ENCODE results near the gene SLC6A3. TPM values are rescaled to one million over a fixed set of nuclear protein-coding genes. Genes with fewer than 3 reads are reported as not detected.

Gene SLC6A3
- total and polyA plus RNA-seq, 4 donors = 0.95 to 12.0 (median 1.5) TPM

- WGBS (ENCODE audit: insufficient coverage) = 76% methylated on average over 10 of the region's 10 CpGs
- Histone ChIP-seq H3K27ac (ENCODE audit: low read depth, low read length) (no peak overlapping the region), H3K27me3 (ENCODE audit: control insufficient read depth, insufficient read depth, low read length) (peaks cover 6% of the 10 kb centered on the region), H3K4me3 (ENCODE audit: low read depth, low read length) (no peak overlapping the region), H3K9me3 (ENCODE audit: control insufficient read depth, insufficient read depth, low read length) (no peaks in the 10 kb centered on the region), H3K4me1 (ENCODE audit: control insufficient read depth, insufficient read depth, low read length) (peaks cover 14% of the 10 kb centered on the region), H3K36me3 (ENCODE audit: control insufficient read depth, insufficient read depth, low read length) (no peaks in the 10 kb centered on the region)
- DNase-seq (ENCODE audit: low read depth in 4 of 6, low spot score in 6 of 6) = no peak
These were observed 86.6 kb downstream of the SLC6A3 start for GRCh38 chr5:1358726-1359025.

GRCh38 chr5:1357946-1358725, 87.1 kb downstream of the SLC6A3 start:
- Histone ChIP-seq H3K4me3 (ENCODE audit: low read depth, low read length) (no peak overlapping the region), H3K4me1 (ENCODE audit: control insufficient read depth, insufficient read depth, low read length) (peaks cover 14% of the 10 kb centered on the region), H3K27ac (ENCODE audit: low read depth, low read length) (no peak overlapping the region), H3K27me3 (ENCODE audit: control insufficient read depth, insufficient read depth, low read length) (peaks cover 3% of the 10 kb centered on the region), H3K9me3 (ENCODE audit: control insufficient read depth, insufficient read depth, low read length) (no peaks in the 10 kb centered on the region), H3K36me3 (ENCODE audit: control insufficient read depth, insufficient read depth, low read length) (no peaks in the 10 kb centered on the region)
- DNase-seq (ENCODE audit: low read depth in 4 of 6, low spot score in 6 of 6) = no peak
- 86% methylated on average over 25 of the region's 25 CpGs for WGBS (ENCODE audit: insufficient coverage)

DNA sequence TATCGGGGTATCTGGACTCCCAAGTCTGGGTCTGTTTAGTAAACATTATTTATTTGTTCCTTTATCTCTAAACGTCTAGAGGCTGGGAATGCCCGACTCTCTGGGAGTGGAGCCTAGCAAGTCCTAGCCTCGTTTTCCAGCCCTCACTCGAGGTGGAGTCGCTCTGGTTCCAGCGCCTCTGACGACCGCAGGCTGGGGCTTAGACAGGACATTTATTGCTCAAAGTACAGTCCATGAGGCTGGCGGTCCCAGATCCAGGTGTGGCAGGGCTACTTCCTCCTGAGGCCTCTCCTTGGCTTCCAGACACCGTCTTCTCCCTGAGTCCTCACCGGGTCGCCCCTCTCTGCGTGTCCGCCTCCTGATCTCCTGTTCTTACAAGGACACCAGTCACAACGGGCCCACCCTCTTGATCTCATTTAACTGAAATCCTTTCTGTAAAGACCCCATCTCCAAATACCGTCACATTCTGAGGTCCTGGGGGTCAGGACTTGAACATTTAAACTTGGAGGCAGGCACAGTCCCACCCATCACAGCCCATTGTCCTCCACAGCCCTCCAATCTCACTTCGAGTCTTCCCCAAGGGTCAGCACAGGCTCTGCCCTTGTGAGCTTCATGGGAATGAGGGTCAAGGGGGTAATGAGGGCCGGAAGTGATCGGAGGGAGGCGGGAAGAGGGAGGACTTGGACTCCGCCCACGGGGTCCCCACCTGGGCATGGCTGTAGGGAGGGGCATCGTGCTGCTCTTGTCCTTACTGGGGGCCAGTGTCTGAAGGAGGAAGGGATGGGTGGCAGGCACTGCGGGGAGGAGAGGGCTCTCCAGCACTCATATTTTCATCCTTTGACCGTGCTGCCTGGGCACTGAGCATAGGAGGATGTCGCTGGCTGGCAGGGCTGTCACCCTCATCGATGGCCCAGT, 88.1 kb downstream of the SLC6A3 start:
- no peaks in the 10 kb centered on the region for H3K36me3 ChIP-seq (ENCODE audit: control insufficient read depth, insufficient read depth, low read length)
- no peak overlapping the region for H3K4me3 ChIP-seq (ENCODE audit: low read depth, low read length)
- peaks cover 14% of the 10 kb centered on the region for H3K4me1 ChIP-seq (ENCODE audit: control insufficient read depth, insufficient read depth, low read length)
- H3K27me3 ChIP-seq (ENCODE audit: control insufficient read depth, insufficient read depth, low read length) = no peaks in the 10 kb centered on the region
- WGBS (ENCODE audit: insufficient coverage) = 74% methylated on average over 24 of the region's 28 CpGs
- no peak overlapping the region for H3K27ac ChIP-seq (ENCODE audit: low read depth, low read length)
- DNase-seq (ENCODE audit: low read depth in 4 of 6, low spot score in 6 of 6) = no peak
- no peaks in the 10 kb centered on the region for H3K9me3 ChIP-seq (ENCODE audit: control insufficient read depth, insufficient read depth, low read length)

GRCh38 chr5:1354576-1354975, 90.7 kb downstream of the SLC6A3 start:
- H3K4me3 ChIP-seq (ENCODE audit: low read depth, low read length) = no peak overlapping the region
- H3K36me3 ChIP-seq (ENCODE audit: control insufficient read depth, insufficient read depth, low read length) = no peaks in the 10 kb centered on the region
- H3K27ac ChIP-seq (ENCODE audit: low read depth, low read length) = no peak overlapping the region
- no peaks in the 10 kb centered on the region for H3K9me3 ChIP-seq (ENCODE audit: control insufficient read depth, insufficient read depth, low read length)
- 80% methylated on average over 1 of the region's 4 CpGs for WGBS (ENCODE audit: insufficient coverage)
- H3K4me1 ChIP-seq (ENCODE audit: control insufficient read depth, insufficient read depth, low read length) = peaks cover 14% of the 10 kb centered on the region
- no peaks in the 10 kb centered on the region for H3K27me3 ChIP-seq (ENCODE audit: control insufficient read depth, insufficient read depth, low read length)
- peak in 1 of 6 donors; percentile 4 for DNase-seq (ENCODE audit: low read depth in 4 of 6, low spot score in 6 of 6)

- Histone ChIP-seq H3K36me3 (ENCODE audit: control insufficient read depth, insufficient read depth, low read length) (peaks cover 2% of the 10 kb centered on the region), H3K4me1 (ENCODE audit: control insufficient read depth, insufficient read depth, low read length) (peaks cover 10% of the 10 kb centered on the region), H3K27me3 (ENCODE audit: control insufficient read depth, insufficient read depth, low read length) (no peaks in the 10 kb centered on the region), H3K4me3 (ENCODE audit: low read depth, low read length) (no peak overlapping the region), H3K9me3 (ENCODE audit: control insufficient read depth, insufficient read depth, low read length) (no peaks in the 10 kb centered on the region), H3K27ac (ENCODE audit: low read depth, low read length) (no peak overlapping the region)
- 79% methylated on average over 7 of the region's 10 CpGs for WGBS (ENCODE audit: insufficient coverage)
- no peak for DNase-seq (ENCODE audit: low read depth in 4 of 6, low spot score in 6 of 6)
These were observed 92.7 kb downstream of the SLC6A3 start for GRCh38 chr5:1352231-1353219.

DNA sequence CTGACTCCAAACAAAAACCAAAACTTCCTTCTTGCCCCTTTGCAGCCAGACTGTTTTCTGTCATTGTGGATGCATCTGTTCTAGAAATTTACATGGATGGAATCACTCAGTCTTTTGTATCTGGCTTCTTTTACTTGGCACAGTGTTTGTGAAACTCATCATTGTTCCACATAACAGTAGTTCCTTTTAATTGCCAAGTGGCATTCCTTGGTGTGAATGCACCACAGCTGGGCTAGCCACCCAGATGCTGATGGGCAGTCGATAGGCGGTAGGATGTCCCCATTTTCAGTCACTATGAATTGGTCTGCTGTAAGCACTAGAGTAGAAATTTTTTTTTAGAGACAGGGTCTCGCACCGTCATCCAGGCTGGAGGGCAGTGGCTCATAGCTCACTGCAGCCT, 94.1 kb downstream of the SLC6A3 start:
- Histone ChIP-seq H3K27me3 (ENCODE audit: control insufficient read depth, insufficient read depth, low read length) (no peaks in the 10 kb centered on the region), H3K9me3 (ENCODE audit: control insufficient read depth, insufficient read depth, low read length) (no peaks in the 10 kb centered on the region), H3K27ac (ENCODE audit: low read depth, low read length) (no peak overlapping the region), H3K4me3 (ENCODE audit: low read depth, low read length) (no peak overlapping the region), H3K4me1 (ENCODE audit: control insufficient read depth, insufficient read depth, low read length) (peaks cover 12% of the 10 kb centered on the region), H3K36me3 (ENCODE audit: control insufficient read depth, insufficient read depth, low read length) (peaks cover 8% of the 10 kb centered on the region)
- peak in 2 of 6 donors; percentile 1 to 36 for DNase-seq (ENCODE audit: low read depth in 4 of 6, low spot score in 6 of 6)
- WGBS (ENCODE audit: insufficient coverage) = 43% methylated on average over 4 of the region's 4 CpGs

DNA sequence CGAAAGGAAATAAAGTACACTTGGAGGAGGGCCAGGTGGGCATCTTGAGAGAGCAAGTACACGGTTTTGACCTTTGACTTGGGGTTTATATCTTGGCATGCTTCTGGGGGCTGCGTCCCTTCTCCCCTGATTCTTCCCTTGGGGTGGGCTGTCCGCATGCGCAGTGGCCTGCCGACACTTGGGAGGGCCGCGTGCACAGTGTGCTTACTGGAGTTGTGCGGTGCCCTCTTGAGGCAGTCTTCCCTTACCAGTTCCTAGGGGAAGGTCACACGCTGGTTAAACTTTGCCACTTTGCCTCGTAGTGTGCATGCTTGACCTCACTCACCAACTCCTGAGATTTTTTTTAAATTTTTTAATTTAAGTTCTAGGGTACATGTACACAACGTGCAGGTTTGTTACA, 96.0 kb downstream of the SLC6A3 start:
- DNase-seq (ENCODE audit: low read depth in 4 of 6, low spot score in 6 of 6) = no peak
- H3K36me3 ChIP-seq (ENCODE audit: control insufficient read depth, insufficient read depth, low read length) = peaks cover 8% of the 10 kb centered on the region
- H3K4me1 ChIP-seq (ENCODE audit: control insufficient read depth, insufficient read depth, low read length) = peaks cover 14% of the 10 kb centered on the region
- WGBS (ENCODE audit: insufficient coverage) = 52% methylated on average over 6 of the region's 12 CpGs
- no peak overlapping the region for H3K27ac ChIP-seq (ENCODE audit: low read depth, low read length)
- H3K27me3 ChIP-seq (ENCODE audit: control insufficient read depth, insufficient read depth, low read length) = no peaks in the 10 kb centered on the region
- no peaks in the 10 kb centered on the region for H3K9me3 ChIP-seq (ENCODE audit: control insufficient read depth, insufficient read depth, low read length)
- H3K4me3 ChIP-seq (ENCODE audit: low read depth, low read length) = no peak overlapping the region

DNA sequence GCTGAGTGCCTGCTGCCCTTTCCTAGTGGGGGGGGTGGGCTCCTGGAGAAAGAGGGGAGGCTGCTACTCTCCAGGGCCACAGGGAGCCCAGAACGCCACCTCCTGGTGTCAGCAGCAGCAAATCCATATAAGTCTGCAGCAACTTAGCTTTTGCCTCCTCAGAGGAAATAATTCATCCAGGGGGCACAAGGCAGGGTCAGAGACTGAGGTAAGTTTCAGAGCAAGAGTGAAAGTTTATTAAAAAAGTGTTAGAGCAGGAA, 96.3 kb downstream of the SLC6A3 start:
- Histone ChIP-seq H3K27me3 (ENCODE audit: control insufficient read depth, insufficient read depth, low read length) (no peaks in the 10 kb centered on the region), H3K4me3 (ENCODE audit: low read depth, low read length) (no peak overlapping the region), H3K27ac (ENCODE audit: low read depth, low read length) (no peak overlapping the region), H3K36me3 (ENCODE audit: control insufficient read depth, insufficient read depth, low read length) (peaks cover 8% of the 10 kb centered on the region), H3K9me3 (ENCODE audit: control insufficient read depth, insufficient read depth, low read length) (no peaks in the 10 kb centered on the region), H3K4me1 (ENCODE audit: control insufficient read depth, insufficient read depth, low read length) (peaks cover 17% of the 10 kb centered on the region)
- WGBS (ENCODE audit: insufficient coverage) = no CpG with 5 or more reads among the region's 1 CpG
- DNase-seq (ENCODE audit: low read depth in 4 of 6, low spot score in 6 of 6) = no peak

DNA sequence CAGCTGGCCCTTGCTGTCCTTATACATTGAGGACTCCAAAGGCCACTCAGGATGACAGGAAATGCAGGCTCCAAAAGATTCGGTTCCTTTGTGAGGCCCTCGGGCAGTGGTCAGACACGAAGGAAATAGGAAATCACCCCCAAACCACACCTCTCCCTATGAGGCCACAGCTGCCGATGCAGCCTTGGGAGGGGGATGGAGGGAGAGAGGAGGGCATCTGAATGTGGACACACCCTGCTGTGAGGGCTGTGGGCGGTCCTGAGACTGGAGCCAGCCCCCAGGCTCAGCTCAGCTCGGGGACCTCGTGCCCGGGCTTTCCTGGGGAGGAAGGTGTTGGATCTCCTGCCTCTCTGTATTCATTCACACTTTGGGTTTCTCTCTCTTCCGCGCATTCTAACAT, 97.7 kb downstream of the SLC6A3 start:
- WGBS (ENCODE audit: insufficient coverage) = 54% methylated on average over 4 of the region's 10 CpGs
- Histone ChIP-seq H3K27ac (ENCODE audit: low read depth, low read length) (no peak overlapping the region), H3K36me3 (ENCODE audit: control insufficient read depth, insufficient read depth, low read length) (peaks cover 18% of the 10 kb centered on the region)

More for the DNA sequence above, 97.7 kb downstream of the SLC6A3 start:
- Histone ChIP-seq H3K4me3 (ENCODE audit: low read depth, low read length) (no peak overlapping the region), H3K27me3 (ENCODE audit: control insufficient read depth, insufficient read depth, low read length) (no peaks in the 10 kb centered on the region), H3K4me1 (ENCODE audit: control insufficient read depth, insufficient read depth, low read length) (peaks cover 23% of the 10 kb centered on the region), H3K9me3 (ENCODE audit: control insufficient read depth, insufficient read depth, low read length) (no peaks in the 10 kb centered on the region)
- no peak for DNase-seq (ENCODE audit: low read depth in 4 of 6, low spot score in 6 of 6)
